GDM1 (cell line): ENCODE data around the gene CARD19.
A peak's percentile ranks its signal among the peaks of the same experiment; 100 is the strongest.
"Not testable (repeated sequence)": the region's sequence is repeated elsewhere in the genome, so short reads cannot be mapped to it uniquely, and the experiment has no call there.

ENCODE experiments used
- DNase-seq: peaks from one replicate; lab custom pipeline; 2025; lab: John Stamatoyannopoulos, UW

The CARD19 gene

DNA sequence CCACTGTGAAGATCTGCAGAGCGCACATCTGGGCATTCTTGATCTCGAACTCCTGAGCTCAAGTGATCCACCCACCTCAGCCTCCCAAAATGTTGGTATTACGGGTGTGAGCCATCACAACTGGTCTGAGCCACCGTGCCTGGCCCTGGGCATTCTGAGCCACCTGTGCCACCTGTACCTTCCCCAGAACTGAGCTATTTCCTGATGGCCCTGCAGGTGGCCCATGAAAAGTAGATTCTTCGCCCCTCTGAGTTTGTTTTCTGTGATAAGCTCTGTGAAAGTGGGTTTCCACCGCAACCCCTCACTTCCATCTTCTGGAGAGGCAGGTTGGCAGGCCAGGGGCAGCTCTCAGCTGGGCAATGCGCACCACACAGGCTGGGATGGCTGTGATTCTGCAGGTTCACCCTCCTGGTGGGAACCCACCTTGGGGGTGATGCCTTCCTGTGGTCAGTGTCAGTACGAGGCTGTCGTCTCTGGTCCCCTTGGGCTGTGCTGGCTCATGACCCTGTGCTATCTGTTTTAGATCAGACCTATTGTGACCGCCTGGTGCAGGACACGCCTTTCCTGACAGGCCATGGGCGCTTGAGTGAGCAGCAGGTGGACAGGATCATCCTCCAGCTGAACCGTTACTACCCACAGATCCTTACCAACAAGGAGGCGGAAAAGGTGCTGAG, 11.3 kb downstream of the CARD19 start:
- DNase-seq, result no peak

DNA sequence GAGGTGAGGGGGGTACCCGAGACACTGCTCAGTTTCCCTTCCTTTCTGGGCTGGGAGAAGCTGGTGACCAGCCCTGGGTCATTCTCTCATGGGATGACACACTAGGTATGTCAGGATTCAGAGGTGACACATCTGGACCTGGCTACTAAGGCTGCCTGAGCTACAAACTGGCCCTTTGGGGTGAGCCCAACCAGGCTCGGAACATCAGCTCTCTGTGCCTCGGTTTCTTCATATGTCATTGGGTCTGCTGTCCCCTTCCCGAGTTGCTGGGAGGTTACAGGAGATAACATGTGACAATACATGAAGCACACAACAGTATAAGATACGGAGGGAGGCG, 11.8 kb downstream of the CARD19 start:
- no peak for DNase-seq

DNA sequence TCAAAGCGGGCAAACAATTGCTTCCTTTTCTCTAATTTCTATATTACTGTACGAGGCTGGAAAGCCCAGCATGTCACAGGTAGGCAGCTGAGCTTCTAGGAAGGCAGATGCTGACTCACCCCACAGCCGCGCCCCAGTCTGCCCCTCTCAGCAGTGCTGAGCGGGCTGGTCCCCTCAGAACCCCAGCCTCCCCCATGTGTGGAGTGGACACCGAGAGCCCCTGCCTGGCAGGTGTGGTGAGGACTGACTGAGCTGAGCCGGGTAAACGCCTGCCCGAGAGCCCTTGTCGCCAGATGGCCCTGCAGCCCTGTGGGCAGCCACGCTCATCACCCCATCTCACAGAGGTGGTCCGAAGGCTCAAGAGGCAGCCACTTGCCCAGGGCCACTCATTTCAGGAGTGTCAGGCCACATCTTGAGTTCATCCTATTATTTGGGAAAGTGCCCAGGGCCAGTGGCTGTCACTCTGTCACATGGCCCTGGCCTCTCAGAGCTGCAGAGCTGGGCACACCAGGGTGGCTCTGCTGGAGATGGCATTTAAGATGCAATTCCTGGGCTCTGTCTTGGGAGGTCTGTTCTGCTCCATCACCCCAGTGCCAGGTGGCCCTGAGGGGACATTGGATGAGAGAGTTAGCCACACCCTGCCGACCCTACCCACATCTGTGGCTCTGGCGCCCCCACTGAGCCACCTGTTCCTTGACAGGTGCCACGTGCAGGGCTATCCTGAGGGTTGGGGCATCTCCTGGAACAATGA, 12.4 kb downstream of the CARD19 start:
- DNase-seq, result no peak

DNA sequence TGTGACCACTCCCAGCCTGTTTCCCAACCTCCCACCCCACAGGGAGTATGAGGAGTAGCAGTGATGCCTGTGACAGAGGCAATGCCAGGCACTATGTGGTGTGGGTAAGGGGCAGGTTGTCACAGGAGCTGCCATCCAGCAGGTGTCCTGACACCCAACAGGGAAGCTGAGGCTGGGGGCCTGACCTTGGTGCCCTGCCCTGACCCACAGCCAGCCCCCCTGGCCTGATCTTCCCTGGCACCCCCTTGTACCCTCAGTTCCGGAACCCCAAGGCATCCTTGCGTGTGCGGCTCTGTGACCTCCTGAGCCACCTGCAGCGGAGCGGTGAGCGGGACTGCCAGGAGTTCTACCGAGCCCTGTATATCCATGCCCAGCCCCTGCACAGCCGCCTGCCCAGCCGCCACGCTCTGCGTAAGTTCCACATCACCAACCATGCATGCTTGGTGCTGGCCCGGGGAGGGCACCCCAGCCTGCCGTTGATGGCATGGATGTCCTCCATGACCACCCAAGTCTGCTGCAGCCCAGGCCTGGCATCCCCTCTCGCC, 14.4 kb downstream of the CARD19 start:
- no peak for DNase-seq

DNA sequence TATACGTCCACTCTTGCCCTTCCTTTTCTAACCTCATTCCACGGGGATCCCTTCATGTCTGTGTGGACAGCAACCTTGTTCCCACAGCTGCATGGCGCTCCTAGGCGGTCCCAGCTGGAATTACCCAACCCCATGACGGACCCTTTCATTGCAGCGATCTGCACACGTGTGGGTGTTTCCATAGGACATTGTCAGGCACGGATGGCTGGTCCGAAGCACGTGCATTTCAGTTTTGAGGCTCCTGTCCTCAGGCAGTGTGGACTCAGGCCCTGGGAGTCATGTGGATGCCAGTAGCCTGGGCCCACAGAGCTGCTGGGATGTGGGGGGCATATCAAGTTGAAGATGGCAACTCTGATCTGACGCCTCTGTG, 15.0 kb downstream of the CARD19 start:
- no peak for DNase-seq

DNA sequence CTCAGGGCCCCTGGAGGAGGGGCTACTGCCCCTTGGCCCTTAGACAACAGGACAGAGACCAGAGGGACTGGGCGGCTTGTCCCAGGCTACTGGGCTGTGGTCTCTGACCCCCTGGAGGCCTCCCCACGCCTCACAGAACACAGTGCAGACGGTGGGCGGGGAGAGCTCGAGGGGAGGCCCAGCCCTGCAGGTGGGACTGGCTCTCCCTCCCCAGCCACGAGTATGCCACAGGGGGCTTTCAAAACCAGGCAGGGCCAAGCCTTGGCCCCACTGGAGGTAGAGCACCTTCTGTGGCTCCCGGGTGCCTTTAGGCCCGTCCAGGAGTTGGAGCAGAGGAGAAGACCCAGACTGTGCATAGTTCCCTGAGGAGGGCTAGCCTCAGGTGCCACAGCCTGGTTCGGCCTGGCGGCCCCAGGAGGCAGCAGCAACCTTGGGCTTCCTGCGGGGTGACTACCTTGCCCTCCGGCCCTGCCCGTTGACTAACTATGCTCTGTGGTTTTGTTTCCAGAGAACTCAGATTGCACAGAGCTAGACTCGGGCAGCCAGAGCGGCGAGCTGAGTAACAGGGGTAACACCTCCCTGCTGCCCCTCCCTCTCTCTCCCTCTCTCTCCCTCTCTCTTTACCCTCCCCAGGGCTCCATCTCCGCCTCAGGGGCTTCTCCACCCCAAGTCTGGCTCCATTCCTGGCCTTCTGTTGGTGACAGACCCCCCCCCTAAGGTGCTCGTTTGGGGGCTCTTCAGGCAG, 15.5 kb downstream of the CARD19 start:
- no peak for DNase-seq

DNA sequence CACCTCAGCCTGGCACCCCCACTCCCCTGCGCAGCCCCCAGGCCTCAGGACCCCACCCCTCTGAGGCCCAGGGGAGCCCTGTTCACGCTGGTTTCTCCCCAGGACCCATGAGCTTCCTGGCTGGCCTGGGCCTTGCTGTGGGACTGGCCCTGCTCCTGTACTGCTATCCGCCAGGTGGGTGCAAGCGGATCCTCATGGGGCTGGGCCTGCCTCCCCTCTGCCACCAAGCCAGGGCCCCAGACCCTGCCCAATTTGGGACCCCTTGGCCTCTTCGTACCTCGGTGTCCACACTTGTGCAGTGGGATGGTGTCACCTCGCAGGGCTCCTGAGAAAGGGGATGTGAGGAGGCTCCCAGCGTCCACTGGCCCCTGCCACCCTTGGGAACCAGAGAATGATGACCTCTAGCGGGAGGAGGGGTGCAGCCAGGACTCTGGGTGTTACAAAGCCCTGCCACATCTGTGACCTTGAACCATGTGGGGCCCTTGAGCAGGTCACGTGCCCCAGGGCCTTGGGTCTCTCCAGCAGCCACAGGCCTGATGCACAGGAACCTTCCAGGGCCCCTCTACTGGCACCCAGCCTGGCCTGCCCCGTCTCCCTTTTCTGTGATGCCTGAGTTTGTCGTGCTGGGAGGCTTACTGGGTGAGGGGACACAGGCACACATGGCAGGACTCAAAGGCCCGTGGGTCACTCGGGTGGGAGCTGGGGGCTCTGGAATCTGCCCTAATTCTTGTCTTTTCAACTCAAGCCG, 16.3 kb downstream of the CARD19 start:
- DNase-seq, result no peak

DNA sequence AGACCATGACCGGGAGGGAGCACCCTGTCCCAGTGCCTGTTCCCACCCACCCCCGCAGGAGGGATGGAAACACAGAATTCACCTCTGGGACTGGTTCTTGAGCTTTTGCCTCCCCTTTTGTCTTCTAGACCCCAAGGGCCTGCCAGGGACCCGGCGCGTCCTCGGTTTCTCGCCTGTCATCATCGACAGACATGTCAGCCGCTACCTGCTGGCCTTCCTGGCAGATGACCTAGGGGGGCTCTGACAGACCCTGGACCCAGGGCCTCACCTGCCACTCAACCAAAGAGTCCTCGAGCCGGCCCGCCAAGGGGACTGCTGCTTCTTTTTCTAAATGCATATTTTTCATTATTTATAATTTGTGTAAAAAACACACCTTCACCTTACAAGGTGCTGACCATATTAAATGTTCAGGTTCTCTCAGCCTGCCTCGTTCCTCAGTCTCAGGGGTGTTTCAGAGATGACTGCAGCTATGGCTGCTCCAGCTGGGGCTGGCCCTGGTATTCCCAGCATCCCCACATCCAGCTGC, 16.9 kb downstream of the CARD19 start:
- no peak for DNase-seq

DNA sequence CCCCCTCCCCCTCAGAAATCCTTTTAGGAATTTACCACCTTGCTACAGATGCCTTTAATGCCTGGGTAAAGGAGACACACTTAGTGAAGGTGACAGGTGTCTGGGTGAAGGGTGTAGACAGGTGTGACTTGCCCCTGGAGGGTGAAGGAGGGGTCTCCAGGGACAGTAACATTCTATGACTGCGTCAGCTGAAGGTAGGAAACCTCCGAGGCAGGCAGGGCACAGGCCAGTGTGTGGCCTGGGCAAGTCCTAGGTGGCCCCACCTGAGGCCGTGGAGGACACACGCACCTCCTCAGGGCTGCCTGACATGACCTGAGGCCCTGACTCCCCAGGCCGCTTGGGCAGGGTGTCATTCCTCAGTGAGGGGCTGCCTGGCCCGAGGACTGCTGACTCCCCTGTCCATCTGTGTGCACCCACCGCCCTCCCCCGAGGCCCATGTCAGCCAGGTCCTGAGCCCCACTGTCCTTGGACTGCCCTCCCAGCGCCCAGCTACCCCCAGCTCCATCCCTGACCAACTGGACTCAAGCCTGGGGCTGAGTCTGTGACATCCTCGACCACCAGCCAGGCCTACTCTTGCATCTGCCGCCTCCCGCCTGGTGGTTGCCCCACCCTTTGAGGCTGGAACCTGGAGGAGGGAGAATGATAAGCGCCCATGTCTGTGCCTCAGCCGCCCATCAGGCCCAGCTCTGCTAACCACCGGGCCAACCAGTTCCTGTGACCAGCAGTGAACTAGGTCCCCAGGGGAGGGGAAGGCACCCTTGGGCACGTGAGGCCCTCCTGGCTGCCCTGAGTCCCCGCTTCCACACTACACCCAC, 18.4 kb downstream of the CARD19 start:
- no peak for DNase-seq

DNA sequence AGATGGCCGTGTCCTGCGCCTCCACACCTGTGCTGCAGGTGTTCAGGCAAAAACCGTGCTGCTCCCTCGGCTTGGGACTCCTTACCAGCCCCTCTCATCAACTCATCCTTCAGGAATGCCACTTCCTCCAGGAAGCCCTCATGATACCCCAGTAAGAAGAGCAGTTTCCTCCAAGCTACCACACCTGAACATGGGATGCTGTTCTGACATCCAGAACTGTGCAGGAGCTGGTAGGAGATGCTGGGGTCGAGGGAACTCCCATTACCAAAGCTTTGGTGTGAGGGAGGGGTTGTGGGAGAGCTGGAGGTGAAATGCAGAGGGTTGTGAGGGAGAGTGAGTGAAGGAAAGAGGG, 18.9 kb downstream of the CARD19 start:
- DNase-seq, result no peak

DNA sequence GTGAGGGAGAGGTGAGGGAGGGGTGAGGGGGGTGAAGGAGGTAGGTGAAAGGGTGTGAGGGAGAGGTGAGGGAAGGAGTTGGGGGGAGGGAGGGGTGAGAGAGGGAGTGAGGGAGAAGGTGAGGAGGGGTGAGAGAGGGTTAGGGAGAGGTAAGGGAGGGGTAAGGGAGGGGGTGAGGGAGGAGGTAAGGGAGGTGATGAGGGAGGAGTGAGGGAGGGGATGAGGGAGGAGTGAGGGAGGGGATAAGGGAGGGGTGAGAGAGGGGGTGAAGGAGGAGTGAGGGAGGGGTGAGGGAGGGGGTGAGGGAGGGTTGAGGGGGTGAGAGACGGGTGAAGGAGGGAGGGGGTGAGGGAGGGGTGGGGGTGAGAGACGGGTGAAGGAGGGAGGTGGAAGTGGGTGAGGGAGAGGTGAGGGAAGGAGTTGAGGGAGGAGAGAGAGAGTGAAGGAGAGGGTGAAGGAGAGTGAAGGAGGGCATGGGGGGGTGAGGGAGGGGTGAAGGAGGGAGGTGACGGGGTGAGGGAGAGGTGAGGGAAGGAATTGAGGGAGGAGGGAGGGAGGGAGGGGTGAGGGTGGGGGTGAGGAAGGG, 19.6 kb downstream of the CARD19 start:
- DNase-seq, result no peak

DNA sequence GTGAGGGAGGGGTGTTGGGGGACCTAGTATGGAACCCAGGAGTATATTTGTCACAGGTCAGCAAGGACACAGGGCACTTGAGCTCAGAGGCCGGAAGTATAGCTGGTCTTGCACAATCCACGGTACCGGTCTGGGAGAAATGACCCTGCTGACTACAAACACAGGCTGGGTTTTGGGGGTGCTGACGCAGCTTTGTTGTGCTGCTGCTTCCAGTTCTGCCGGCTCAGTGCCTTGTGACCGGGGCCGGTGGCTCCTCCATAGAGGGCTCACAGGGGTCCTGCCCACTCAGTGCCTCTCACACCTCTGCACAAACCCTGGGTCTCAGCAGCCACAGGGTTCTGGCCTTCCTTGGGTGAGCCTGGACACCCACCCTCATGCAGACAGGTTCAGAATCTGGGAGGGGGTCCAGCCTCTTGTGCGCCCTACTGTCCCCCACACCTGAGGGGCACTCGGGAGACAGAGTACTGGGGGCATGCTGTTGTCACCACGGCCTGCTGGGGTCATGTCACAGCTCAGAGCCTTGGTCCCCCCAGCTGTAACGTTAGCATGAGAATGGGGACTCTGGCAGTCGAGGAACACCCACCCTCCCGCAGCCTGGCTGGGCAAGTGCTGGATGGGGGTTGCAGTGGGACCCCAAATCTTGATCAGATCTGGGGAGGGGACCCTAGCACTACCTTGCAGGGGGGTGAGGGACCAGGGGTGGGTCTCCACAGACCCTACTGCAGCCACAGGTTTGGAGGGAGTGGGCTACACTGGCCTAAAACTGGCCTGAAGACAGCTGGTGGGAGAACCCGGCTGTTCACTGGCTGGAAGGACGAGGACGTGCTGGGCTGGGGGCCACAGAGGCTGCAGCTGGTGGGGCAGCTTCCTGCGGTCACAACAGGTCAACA, 20.3 kb downstream of the CARD19 start:
- no peak for DNase-seq

DNA sequence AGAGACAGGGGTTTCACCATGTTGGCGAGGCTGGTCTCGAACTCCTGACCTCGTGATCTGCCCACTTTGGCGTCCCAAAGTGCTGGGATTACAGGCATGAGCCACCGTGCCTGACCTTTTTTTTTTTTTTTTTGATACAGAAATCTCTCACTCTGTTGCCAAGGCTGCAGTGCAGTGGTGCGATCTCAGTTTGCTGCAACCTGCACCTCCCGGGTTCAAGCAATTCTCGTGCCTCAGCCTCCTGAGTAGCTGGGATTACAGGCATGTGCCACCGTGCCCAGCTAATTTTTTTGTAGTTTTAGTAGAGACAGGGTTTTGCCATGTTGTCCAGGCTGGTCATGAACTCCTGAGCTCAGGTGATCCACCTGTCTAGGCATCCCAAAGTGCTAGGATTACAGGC, 21.5 kb downstream of the CARD19 start:
- DNase-seq, result not testable (repeated sequence)

DNA sequence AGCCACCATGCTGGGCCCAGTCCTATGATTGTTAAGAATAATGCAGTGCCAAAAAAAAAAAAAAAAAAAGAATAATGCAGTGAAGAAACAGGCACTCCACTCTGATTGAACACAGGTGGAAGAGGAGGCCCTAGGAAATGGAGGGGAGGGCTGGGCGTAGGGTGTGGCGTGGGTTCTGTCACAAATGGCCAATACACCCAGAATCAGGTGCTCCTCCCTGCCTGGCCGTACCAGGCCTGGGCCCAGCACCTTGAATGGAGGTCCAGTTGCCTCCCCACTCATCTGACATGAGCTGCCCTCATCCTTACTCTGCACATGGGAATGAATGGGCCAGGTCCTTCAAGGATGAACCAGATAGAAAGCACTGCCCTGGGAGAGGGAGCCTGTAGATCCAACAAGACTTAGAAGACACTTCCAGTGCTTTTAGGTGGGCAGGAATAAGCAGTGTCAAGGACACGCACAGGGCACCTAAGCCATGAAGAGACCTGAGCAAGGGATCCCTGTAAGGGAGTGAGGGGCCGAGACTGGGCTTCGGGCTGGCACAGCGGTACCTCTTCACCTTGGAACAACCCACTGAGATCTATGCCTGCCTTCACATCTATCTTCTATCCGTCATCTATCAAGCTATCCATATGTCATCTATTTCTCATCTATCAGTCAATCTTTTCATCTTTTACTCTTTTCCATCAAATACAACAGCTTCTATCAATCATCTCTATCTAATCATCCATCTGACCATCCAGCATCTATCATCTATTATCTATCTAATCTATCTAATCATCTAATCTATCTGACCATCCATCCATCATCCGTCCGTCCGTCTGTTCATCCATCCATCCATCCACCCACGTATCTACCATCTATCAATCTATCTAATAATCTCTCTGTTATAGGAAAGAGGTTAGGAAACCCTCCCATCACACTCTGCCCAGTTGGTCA, 22.2 kb downstream of the CARD19 start:
- DNase-seq, result no peak

DNA sequence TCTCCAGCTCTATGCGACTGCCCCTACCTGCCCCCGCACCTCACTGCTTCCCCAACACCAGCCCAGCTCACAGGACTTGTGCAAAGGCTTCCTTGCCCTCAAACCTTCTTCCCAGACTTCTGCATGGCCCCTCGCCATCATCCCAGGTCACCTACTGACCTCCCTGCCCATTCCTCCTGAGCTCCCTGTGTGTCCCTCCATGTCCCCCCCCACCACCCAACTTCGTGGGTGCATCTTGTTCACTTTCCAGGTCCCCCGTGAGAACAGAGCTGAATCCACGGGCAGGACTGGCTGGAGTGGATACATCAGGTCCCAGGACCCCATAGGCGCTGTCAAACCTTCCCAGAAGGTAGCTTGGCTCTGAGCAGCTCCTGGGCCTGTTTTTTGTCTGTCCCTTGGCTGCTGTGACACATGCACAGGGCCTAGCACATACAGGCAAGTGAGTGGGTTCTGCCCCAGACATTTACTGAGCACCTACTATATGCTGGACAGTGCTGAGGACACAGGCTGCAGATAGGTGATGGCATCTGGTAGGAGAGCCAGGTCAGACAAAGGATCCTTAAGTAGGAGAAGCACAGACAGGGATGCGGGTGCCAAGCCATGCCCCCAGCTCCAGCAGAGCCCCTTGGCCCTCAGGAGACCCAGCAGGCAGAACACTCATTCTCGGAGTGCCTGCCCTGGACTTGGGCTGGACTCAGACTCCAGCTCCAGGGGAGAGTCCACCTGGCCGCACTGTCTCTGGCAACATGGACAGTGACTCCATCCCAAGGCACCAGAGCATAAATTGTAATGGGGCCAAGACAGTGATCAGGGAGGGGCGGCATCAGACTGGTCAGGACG, 23.1 kb downstream of the CARD19 start:
- no peak for DNase-seq

DNA sequence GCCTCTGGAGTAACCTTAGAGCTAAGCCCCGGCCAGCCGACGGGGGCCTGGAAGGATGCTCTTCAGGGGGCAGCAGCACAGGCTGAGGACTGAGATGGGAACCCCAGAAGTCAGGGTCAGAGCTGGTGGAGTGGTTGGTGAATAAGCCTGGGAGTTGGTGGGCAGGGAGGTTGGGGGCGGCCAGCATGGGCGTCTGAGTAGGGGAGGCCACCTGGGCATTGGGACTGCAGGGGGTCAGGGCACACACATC, 23.6 kb downstream of the CARD19 start:
- DNase-seq, result no peak

DNA sequence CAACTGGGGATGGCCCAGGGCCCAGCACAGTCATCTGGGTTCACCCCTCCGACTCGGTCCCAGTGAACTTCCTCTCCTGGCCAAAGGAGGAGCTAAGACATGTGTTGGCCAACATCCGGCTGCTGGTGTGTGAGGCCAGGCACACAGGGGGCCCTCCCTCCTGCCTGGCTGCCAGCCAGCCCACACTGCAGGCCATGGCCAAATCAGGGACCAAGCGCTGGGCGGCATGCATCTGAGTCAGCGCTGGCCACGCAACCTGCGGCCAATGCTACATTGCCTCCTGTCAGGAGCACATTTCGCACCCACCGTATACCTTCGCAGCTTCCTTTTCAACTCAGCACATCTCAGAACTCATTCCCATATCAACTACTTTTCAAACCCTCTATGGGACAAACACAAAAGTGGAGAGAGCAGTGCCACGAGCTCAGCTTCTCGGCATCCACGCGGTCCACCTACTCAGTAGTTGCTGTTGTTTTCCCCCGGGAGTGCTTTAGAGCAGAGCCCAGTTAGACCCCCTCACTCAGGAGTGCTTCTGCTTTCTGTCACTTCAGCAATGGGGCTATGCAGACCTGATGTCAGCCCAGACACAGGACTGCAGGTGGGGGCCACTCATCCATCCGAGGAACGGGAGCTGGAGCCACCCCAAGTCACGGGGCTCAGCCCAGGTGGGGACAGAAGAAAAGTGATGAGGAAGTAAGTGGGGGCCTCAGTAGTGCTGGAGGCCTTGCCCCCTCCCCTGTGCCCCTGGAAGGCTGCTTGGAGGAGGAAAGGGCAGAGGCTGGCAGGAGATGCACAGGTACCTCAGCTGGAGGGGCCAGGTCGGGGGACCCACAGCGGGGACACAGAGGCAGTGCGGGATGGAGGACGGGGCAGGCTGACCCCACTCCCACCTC, 24.2 kb downstream of the CARD19 start:
- DNase-seq, result peak; percentile 56
